SK-N-SH (cell line): ENCODE data around the gene LARGE1. TPM values are rescaled to one million over a fixed set of nuclear protein-coding genes. Genes with fewer than 3 reads are reported as not detected.

Source experiments
- CTCF ChIA-PET: fragments of 300-600, 350-600 bp; formaldehyde crosslinking; extraction: SDS; loops from one replicate; lab custom pipeline; 2021; lab: Yijun Ruan, JAX
- POLR2A ChIA-PET: fragments of 350-600 bp; sonication (Branson Sonifier 250); formaldehyde crosslinking; extraction: SDS; loops from one replicate; lab custom pipeline; 2020; ENCODE audit warnings: antibody characterized with exemption, inconsistent platforms; lab: Yijun Ruan, JAX
- DNase-seq: peaks from one replicate; pipeline ENCODE4 v3.0.0; 2012
- H2AFZ ChIP-seq: fragments of 200-600 bp; sonication (generic); 2 replicates; pipeline ENCODE4 v1.8.1; 2016; ENCODE audit warnings: antibody characterized with exemption, mild to moderate bottlenecking, low read depth
- H3F3A ChIP-seq: fragments of 200-600 bp; sonication (generic); replicated peaks from 2 replicates; pipeline ENCODE3; 2016; ENCODE audit warnings: antibody characterized with exemption, mild to moderate bottlenecking; ENCODE audit not compliant: insufficient read depth
- H3K27ac ChIP-seq, 2 experiments: fragments of 200-500 bp in 1 of 2; fragments of 200-600 bp in 1 of 2; sonication (Bioruptor generic) in 1 of 2; sonication (generic), shearing (Covaris generic) in 1 of 2; 2 replicates each; pipeline versions ENCODE4 v1.5.1 to v1.6.1; 2014 to 2016; ENCODE audit warnings: low read depth in 2 of 2, inconsistent platforms in 1 of 2, low read length in 1 of 2, mild to moderate bottlenecking in 1 of 2, mixed read lengths in 1 of 2
- H3K27me3 ChIP-seq: fragments of 200-600 bp; sonication (generic), shearing (Covaris generic); 2 replicates; pipeline ENCODE4 v1.6.1; 2016; ENCODE audit warnings: mixed run types; ENCODE audit not compliant: insufficient read depth
- H3K36me3 ChIP-seq, 2 experiments: fragments of 200-500 bp in 1 of 2; fragments of 200-600 bp in 1 of 2; sonication (Bioruptor generic) in 1 of 2; sonication (generic) in 1 of 2; replicated peaks in 1 of 2; 2 replicates each; pipeline versions ENCODE3 to v1.5.1; 2014 to 2016; ENCODE audit warnings: low read length in 1 of 2, mild to moderate bottlenecking in 1 of 2; ENCODE audit not compliant: insufficient read depth in 2 of 2, control insufficient read depth in 1 of 2
- H3K4me1 ChIP-seq, 2 experiments: fragments of 200-500 bp in 1 of 2; fragments of 200-600 bp in 1 of 2; sonication (Bioruptor generic) in 1 of 2; sonication (generic), shearing (Covaris generic) in 1 of 2; 2 replicates each; pipeline versions ENCODE4 v1.5.1 to v1.6.1; 2014 to 2016; ENCODE audit warnings: low read depth in 1 of 2, low read length in 1 of 2, mixed run types in 1 of 2; ENCODE audit not compliant: insufficient read depth in 2 of 2, control insufficient read depth in 1 of 2
- H3K4me2 ChIP-seq: fragments of 200-600 bp; sonication (generic), shearing (Covaris generic); 2 replicates; pipeline ENCODE4 v1.6.1; 2017; ENCODE audit warnings: mixed run types
- H3K4me3 ChIP-seq, 2 experiments: fragments of 200-500 bp in 1 of 2; fragments of 200-600 bp in 1 of 2; sonication (Bioruptor generic) in 1 of 2; sonication (generic), shearing (Covaris generic) in 1 of 2; 2 replicates each; pipeline versions ENCODE4 v1.5.1 to v1.8.1; 2014 to 2016; ENCODE audit warnings: low read depth in 2 of 2, inconsistent platforms in 1 of 2, low read length in 1 of 2, mild to moderate bottlenecking in 1 of 2, mixed read lengths in 1 of 2, moderate library complexity in 1 of 2
- H3K79me2 ChIP-seq: fragments of 200-600 bp; sonication (generic); 2 replicates; pipeline ENCODE4 v1.8.1; 2017; ENCODE audit warnings: mild to moderate bottlenecking; ENCODE audit not compliant: insufficient read depth
- H3K9ac ChIP-seq: fragments of 200-600 bp; sonication (generic); 2 replicates; pipeline ENCODE4 v1.6.1; 2017; ENCODE audit warnings: mixed run types
- H3K9me2 ChIP-seq: fragments of 200-600 bp; sonication (generic); 2 replicates; pipeline ENCODE4 v1.6.1; 2017; ENCODE audit warnings: mixed run types
- H3K9me3 ChIP-seq: fragments of 200-600 bp; sonication (generic); 2 replicates; pipeline ENCODE4 v1.6.1; 2017; ENCODE audit warnings: mixed run types, mild to moderate bottlenecking, moderate library complexity
- H4K20me1 ChIP-seq: fragments of 200-600 bp; sonication (generic); 2 replicates; pipeline ENCODE4 v1.6.1; 2017; ENCODE audit warnings: mild to moderate bottlenecking, mixed run types; ENCODE audit not compliant: insufficient read depth
- ELF1 ChIP-seq: IDR thresholded peaks from 2 replicates; pipeline ENCODE4 v1.4.0; 2012
- EP300 ChIP-seq, 2 experiments: IDR thresholded peaks; 2 replicates each; pipeline versions ENCODE4 v1.4.0 to v1.6.1; 2012; ENCODE audit warnings: borderline replicate concordance in 1 of 2, low read depth in 1 of 2, low read length in 1 of 2
- EZH2phosphoT487 ChIP-seq: fragments of 200-600 bp; sonication (generic); IDR thresholded peaks from 2 replicates; pipeline ENCODE4 v1.6.1; 2017; ENCODE audit warnings: low read depth, mixed run types, mild to moderate bottlenecking, antibody characterized with exemption, moderate library complexity, borderline replicate concordance
- FOXM1 ChIP-seq: IDR thresholded peaks from 2 replicates; pipeline ENCODE4 v1.4.0; 2012; ENCODE audit warnings: low read depth, mild to moderate bottlenecking
- GABPA ChIP-seq: IDR thresholded peaks from 2 replicates; pipeline ENCODE4 v1.4.0; 2012; ENCODE audit warnings: low read depth, mild to moderate bottlenecking
- GATA2 ChIP-seq: sonication (generic); formaldehyde crosslinking; IDR thresholded peaks from 2 replicates; pipeline ENCODE4 v1.5.0; 2020; ENCODE audit warnings: mild to moderate bottlenecking, missing genetic modification reagents
- MAX ChIP-seq: IDR thresholded peaks from 2 replicates; pipeline ENCODE4 v1.4.0; 2012; ENCODE audit warnings: low read depth
- NFIC ChIP-seq: IDR thresholded peaks from 2 replicates; pipeline ENCODE4 v1.4.0; 2012; ENCODE audit warnings: borderline replicate concordance
- NRF1 ChIP-seq: IDR thresholded peaks from 2 replicates; pipeline ENCODE4 v1.6.1; 2012; ENCODE audit warnings: low read depth, mild to moderate bottlenecking, low read length
- PBX3 ChIP-seq: IDR thresholded peaks from 2 replicates; pipeline ENCODE4; 2012
- RAD21 ChIP-seq: IDR thresholded peaks from 2 replicates; pipeline ENCODE4 v1.6.1; 2012; ENCODE audit warnings: mild to moderate bottlenecking, low read length
- RCOR1 ChIP-seq: fragments of 150-350 bp; IDR thresholded peaks from 2 replicates; pipeline ENCODE4 v1.6.1; 2017; ENCODE audit warnings: antibody characterized with exemption, low read length
- REST ChIP-seq: IDR thresholded peaks from 2 replicates; pipeline ENCODE4 v1.6.1; 2012; ENCODE audit warnings: mild to moderate bottlenecking, low read depth, low read length, moderate library complexity
- RXRA ChIP-seq: IDR thresholded peaks from 2 replicates; pipeline ENCODE4 v1.4.0; 2012; ENCODE audit warnings: low read depth, mild to moderate bottlenecking, borderline replicate concordance
- SMC3 ChIP-seq: IDR thresholded peaks from 2 replicates; pipeline ENCODE4 v1.6.1; 2012; ENCODE audit warnings: low read depth, low read length, improper control_type of control experiment
- TCF12 ChIP-seq: IDR thresholded peaks from 2 replicates; pipeline ENCODE4 v1.4.0; 2012
- TEAD4 ChIP-seq: IDR thresholded peaks from 2 replicates; pipeline ENCODE4 v1.4.0; 2012; ENCODE audit warnings: mild to moderate bottlenecking, borderline replicate concordance; ENCODE audit not compliant: insufficient read depth
- USF1 ChIP-seq: IDR thresholded peaks from 2 replicates; pipeline ENCODE4 v1.4.0; 2012; ENCODE audit warnings: low read depth, borderline replicate concordance
- WGBS: methylation state at CpG from one replicate; pipeline ENCODE4 v1.1.6; 2017; ENCODE audit warnings: low lambda C conversion rate; 5-methylcytosine and 5-hydroxymethylcytosine counted together
- polyA plus RNA-seq, 3 experiments: library from polyadenylated mRNA; depleted of rRNA; stranded (reverse); fragments of >200 nt; gene quantifications; 2 replicates each; pipeline ENCODE4 v1.2.3, GENCODE V29; 2012

LARGE1 gene
- polyA plus RNA-seq, 1 of the 3 experiments (the other 2 are of a cell fraction), result 1.1 TPM

- TF ChIP-seq ELF1, result no peak
- TF ChIP-seq TEAD4, result no peak
- TF ChIP-seq EP300 (IDR thresholded peaks at IDR 0.05; ENCODE audit: borderline replicate concordance in 1 of 2, low read depth in 1 of 2, low read length in 1 of 2), result no peak
- no peak for TF ChIP-seq PBX3
These were observed 415.2 kb downstream of the LARGE1 start (continued) for GRCh38 chr22:33504941-33505625.

DNA sequence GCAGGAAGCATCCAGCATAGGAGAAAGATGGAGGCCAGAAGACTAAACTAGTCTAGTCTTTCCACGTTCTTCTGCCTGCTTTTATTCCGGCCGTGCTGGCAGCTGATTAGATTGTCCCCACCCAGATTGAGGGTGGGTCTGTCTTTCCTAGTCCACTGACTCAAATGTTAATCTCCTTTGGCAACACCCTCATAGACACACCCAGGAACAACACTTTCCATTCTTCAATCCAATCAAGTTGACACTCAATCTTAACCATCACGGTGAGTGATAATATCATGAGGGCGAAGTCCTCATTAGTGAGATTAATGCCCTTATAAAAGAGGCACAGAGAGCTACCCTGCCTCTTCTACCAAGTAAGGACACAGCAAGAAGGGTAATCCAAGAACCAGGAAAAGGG lies 424.2 kb downstream of the LARGE1 start:
- Histone ChIP-seq H3K9me2 (no peaks in the 10 kb centered on the region), H3K4me1 (peaks cover 0 to 8% of the 10 kb centered on the region in 2 experiments; a peak in 1 of 4 replicates), H3K27me3 (no peaks in the 10 kb centered on the region), H3K4me3 (no peak overlapping the region), H2AFZ (no peak overlapping the region), H3K27ac (no peak overlapping the region), H3K9ac (no peak overlapping the region), H3K4me2 (no peak overlapping the region), H3K9me3 (no peaks in the 10 kb centered on the region), H4K20me1 (no peaks in the 10 kb centered on the region), H3F3A (no peaks in the 10 kb centered on the region), H3K79me2 (no peaks in the 10 kb centered on the region), H3K36me3 (no peaks in the 10 kb centered on the region)
- 48% methylated on average over 4 of the region's 5 CpGs for WGBS
- TF ChIP-seq RXRA (no peak), RAD21 (no peak), GABPA (no peak), TCF12 (no peak), EP300 (IDR thresholded peaks at IDR 0.05; ENCODE audit: borderline replicate concordance in 1 of 2, low read depth in 1 of 2, low read length in 1 of 2) (no peak), EZH2phosphoT487 (no peak), USF1 (no peak), NFIC (no peak), MAX (no peak), GATA2 (CRISPR knock-in tag) (no peak), REST (no peak), NRF1 (no peak), SMC3 (no peak), RCOR1 (no peak), FOXM1 (no peak)
- no peak for DNase-seq
- CTCF ChIA-PET, result no interaction called here
- POLR2A ChIA-PET, result no interaction called here
